Neuronal stem cell (in vitro differentiated cells): ENCODE results near the gene HOXA11.

Source experiments
- DNase-seq: peaks from one replicate; pipeline ENCODE4 v3.0.0-alpha.2; 2013; ENCODE audit warnings: low spot score
- H2AFZ ChIP-seq: one replicate; pipeline ENCODE4 v1.6.1; 2013; ENCODE audit warnings: mild to moderate bottlenecking, low read length, inconsistent platforms
- H2AK5ac ChIP-seq: 2 replicates; pipeline ENCODE4 v1.6.1; 2013; ENCODE audit warnings: low read depth, mild to moderate bottlenecking, inconsistent platforms, low read length, moderate library complexity, mixed read lengths
- H2BK120ac ChIP-seq: 2 replicates; pipeline ENCODE4 v1.6.1; 2013; ENCODE audit warnings: low read depth, mild to moderate bottlenecking, inconsistent platforms, low read length, moderate library complexity, mixed read lengths
- H2BK12ac ChIP-seq: one replicate; pipeline ENCODE4 v1.6.1; 2013; ENCODE audit warnings: low read length, inconsistent platforms
- H2BK15ac ChIP-seq: 2 replicates; pipeline ENCODE4 v1.6.1; 2013; ENCODE audit warnings: mild to moderate bottlenecking, low read length, inconsistent platforms, mixed read lengths
- H2BK5ac ChIP-seq: one replicate; pipeline ENCODE4 v1.6.1; 2013; ENCODE audit warnings: inconsistent platforms, mild to moderate bottlenecking, low read length, moderate library complexity
- H3K14ac ChIP-seq: one replicate; pipeline ENCODE4 v1.6.1; 2013; ENCODE audit warnings: low read length, inconsistent platforms
- H3K18ac ChIP-seq: 2 replicates; pipeline ENCODE4 v1.6.1; 2013; ENCODE audit warnings: low read length, inconsistent platforms
- H3K23ac ChIP-seq: 2 replicates; pipeline ENCODE4 v1.6.1; 2013; ENCODE audit warnings: low read depth, mild to moderate bottlenecking, mixed read lengths, low read length, inconsistent platforms; ENCODE audit not compliant: poor library complexity
- H3K27ac ChIP-seq: replicated peaks from 3 replicates; pipeline ENCODE4 v1.5.1; 2013; ENCODE audit warnings: low read length, inconsistent platforms
- H3K27me3 ChIP-seq, 3 experiments: 2 replicates each; pipeline ENCODE4 v1.6.1; 2013; ENCODE audit warnings: low read length in 3 of 3, mild to moderate bottlenecking in 2 of 3, inconsistent platforms in 1 of 3, low read depth in 1 of 3, mixed read lengths in 1 of 3, moderate library complexity in 1 of 3; ENCODE audit not compliant: control insufficient read depth in 3 of 3, insufficient read depth in 3 of 3
- H3K36me3 ChIP-seq, 2 donors: replicated peaks in 1 of 2; 2 replicates each; pipeline ENCODE4 v1.6.1; 2013; ENCODE audit warnings: low read length in 2 of 2; ENCODE audit not compliant: control insufficient read depth in 2 of 2, insufficient read depth in 2 of 2
- H3K4ac ChIP-seq: 2 replicates; pipeline ENCODE4 v1.6.1; 2013; ENCODE audit warnings: inconsistent platforms, mild to moderate bottlenecking, low read length, moderate library complexity
- H3K4me1 ChIP-seq, 2 donors: 1 replicate in 1 of 2; 2 replicates in 1 of 2; pipeline ENCODE4 v1.6.1; 2013; ENCODE audit warnings: low read length in 2 of 2, low read depth in 1 of 2; ENCODE audit not compliant: control insufficient read depth in 2 of 2, insufficient read depth in 1 of 2
- H3K4me2 ChIP-seq: one replicate; pipeline ENCODE4 v1.6.1; 2013; ENCODE audit warnings: mild to moderate bottlenecking, low read length, inconsistent platforms; ENCODE audit not compliant: insufficient read depth, poor library complexity, severe bottlenecking
- H3K4me3 ChIP-seq, 2 donors: 2 replicates each; pipeline ENCODE4 v1.5.1; 2013; ENCODE audit warnings: low read length in 2 of 2, mild to moderate bottlenecking in 2 of 2, inconsistent platforms in 1 of 2, moderate library complexity in 1 of 2
- H3K79me1 ChIP-seq: one replicate; pipeline ENCODE4 v1.6.1; 2013; ENCODE audit warnings: low read depth, mild to moderate bottlenecking, inconsistent platforms, low read length, moderate library complexity
- H3K9ac ChIP-seq: one replicate; pipeline ENCODE4 v1.6.1; 2013; ENCODE audit warnings: mild to moderate bottlenecking, low read depth, low read length, inconsistent platforms; ENCODE audit not compliant: poor library complexity
- H3K9me3 ChIP-seq, 2 donors: replicated peaks in 1 of 2; 2 replicates each; pipeline versions ENCODE3 to v1.6.1; 2013; ENCODE audit warnings: low read length in 2 of 2, mild to moderate bottlenecking in 2 of 2, inconsistent platforms in 1 of 2, low read depth in 1 of 2, mixed read lengths in 1 of 2, moderate library complexity in 1 of 2; ENCODE audit not compliant: control insufficient read depth in 2 of 2, insufficient read depth in 1 of 2
- H4K8ac ChIP-seq: one replicate; pipeline ENCODE4 v1.6.1; 2013; ENCODE audit warnings: low read depth, mild to moderate bottlenecking, inconsistent platforms, low read length, moderate library complexity
- H4K91ac ChIP-seq: one replicate; pipeline ENCODE4 v1.6.1; 2013; ENCODE audit warnings: low read length, low read depth, mild to moderate bottlenecking, inconsistent platforms; ENCODE audit not compliant: poor library complexity
- WGBS, 2 donors: extraction: QIAGEN DNeasy Blood & Tissue Kit; methylation state at CpG; one replicate each; pipeline ENCODE4 v1.1.7; 2013; ENCODE audit warnings: missing lambda C conversion rate in 2 of 2, mixed read lengths in 1 of 2; ENCODE audit not compliant: insufficient read length in 2 of 2, insufficient replicate concordance in 1 of 2; ENCODE audit errors: extremely low coverage in 2 of 2; 5-methylcytosine and 5-hydroxymethylcytosine counted together

Gene HOXA11

GRCh38 chr7:27180431-27181420 lies 4.3 kb downstream of the HOXA11 start:
- no CpG with 5 or more reads among the region's 12 CpGs for WGBS, 2 donors
- H3K4me2 ChIP-seq: no peak overlapping the region
- H2BK12ac ChIP-seq: no peak overlapping the region
- no peak overlapping the region for H3K23ac ChIP-seq
- no peak overlapping the region for H3K9ac ChIP-seq
- H3K79me1 ChIP-seq: no peaks in the 10 kb centered on the region
- no peak overlapping the region for H4K91ac ChIP-seq
- DNase-seq: no peak
- H3K36me3 ChIP-seq: no peaks in the 10 kb centered on the region
- H2BK5ac ChIP-seq: no peak overlapping the region
- H3K4me1 ChIP-seq: peaks cover 0 to 3% of the 10 kb centered on the region in 2 donors
- no peak overlapping the region for H3K4me3 ChIP-seq
- peaks cover 59 to 99% (median 96%) of the 10 kb centered on the region in 3 experiments for H3K27me3 ChIP-seq
- no peak overlapping the region for H2AK5ac ChIP-seq
- peaks cover 2 to 11% of the 10 kb centered on the region in 2 donors for H3K9me3 ChIP-seq
- H2BK120ac ChIP-seq: no peak overlapping the region
- H3K27ac ChIP-seq: no peak overlapping the region
- H2AFZ ChIP-seq: no peak overlapping the region
- H3K18ac ChIP-seq: no peak overlapping the region
- H3K4ac ChIP-seq: no peak overlapping the region
- no peak overlapping the region for H2BK15ac ChIP-seq
- no peak overlapping the region for H4K8ac ChIP-seq
- no peak overlapping the region for H3K14ac ChIP-seq

GRCh38 chr7:27179503-27180430 lies 5.3 kb downstream of the HOXA11 start:
- H2BK5ac ChIP-seq: no peak overlapping the region
- DNase-seq: no peak
- H3K36me3 ChIP-seq: no peaks in the 10 kb centered on the region
- H2AFZ ChIP-seq: peak overlapping the region; percentile 66
- WGBS, 2 donors: no CpG with 5 or more reads among the region's 56 CpGs
- H2BK120ac ChIP-seq: no peak overlapping the region
- H4K91ac ChIP-seq: no peak overlapping the region
- no peak overlapping the region for H3K27ac ChIP-seq
- H3K9ac ChIP-seq: no peak overlapping the region
- H3K79me1 ChIP-seq: no peaks in the 10 kb centered on the region
- no peak overlapping the region for H3K4me2 ChIP-seq
- no peak overlapping the region for H3K4me3 ChIP-seq
- no peak overlapping the region for H2AK5ac ChIP-seq
- H3K4ac ChIP-seq: no peak overlapping the region
- H3K4me1 ChIP-seq: peaks cover 0 to 3% of the 10 kb centered on the region in 2 donors
- H4K8ac ChIP-seq: no peak overlapping the region
- H2BK15ac ChIP-seq: no peak overlapping the region
- H3K14ac ChIP-seq: no peak overlapping the region
- peak overlapping the region; percentile 83 for H3K23ac ChIP-seq
- H3K9me3 ChIP-seq: peaks cover 2 to 10% of the 10 kb centered on the region in 2 donors
- peaks cover 58 to 99% (median 96%) of the 10 kb centered on the region in 3 experiments for H3K27me3 ChIP-seq
- no peak overlapping the region for H3K18ac ChIP-seq
- H2BK12ac ChIP-seq: no peak overlapping the region

GRCh38 chr7:27179030-27179429 lies 6.0 kb downstream of the HOXA11 start:
- H2BK120ac ChIP-seq: no peak overlapping the region
- no peak overlapping the region for H3K9ac ChIP-seq
- no peak overlapping the region for H2BK12ac ChIP-seq
- H4K8ac ChIP-seq: no peak overlapping the region
- H3K23ac ChIP-seq: no peak overlapping the region
- H3K4me2 ChIP-seq: no peak overlapping the region
- no peak overlapping the region for H3K27ac ChIP-seq
- no peak overlapping the region for H2AK5ac ChIP-seq
- no peak for DNase-seq
- no peak overlapping the region for H2AFZ ChIP-seq
- no peak overlapping the region for H4K91ac ChIP-seq
- WGBS, 2 donors: no CpG with 5 or more reads among the region's 14 CpGs
- no peak overlapping the region for H3K4me3 ChIP-seq
- H3K27me3 ChIP-seq: peaks cover 60 to 99% (median 96%) of the 10 kb centered on the region in 3 experiments
- no peak overlapping the region for H3K18ac ChIP-seq
- H3K4ac ChIP-seq: no peak overlapping the region
- H2BK15ac ChIP-seq: no peak overlapping the region
- peaks cover 0 to 1% of the 10 kb centered on the region in 2 donors for H3K4me1 ChIP-seq
- peaks cover 2 to 14% of the 10 kb centered on the region in 2 donors for H3K9me3 ChIP-seq
- no peak overlapping the region for H2BK5ac ChIP-seq
- no peaks in the 10 kb centered on the region for H3K79me1 ChIP-seq
- no peaks in the 10 kb centered on the region for H3K36me3 ChIP-seq
- no peak overlapping the region for H3K14ac ChIP-seq
